K562 (cell line): Measurements from ENCODE around the gene TGFBR2. TPM values are rescaled to one million over a fixed set of nuclear protein-coding genes. Genes with fewer than 3 reads are reported as not detected.
A peak's percentile ranks its signal among the peaks of the same experiment; 100 is the strongest.

Experiments used
- BCL6 ChIP-seq: fragments of 250-450 bp; sonication (Bioruptor Pico); IDR thresholded peaks from 2 replicates; pipeline ENCODE4 v1.4.0; 2020
- CBX8 ChIP-seq: fragments of 200-600 bp; sonication (generic); IDR thresholded peaks from 2 replicates; pipeline ENCODE4 v1.6.1; 2012; ENCODE audit warnings: borderline replicate concordance, mixed run types, low read depth, mild to moderate bottlenecking, moderate library complexity, mixed read lengths, low read length, control low read depth, inconsistent platforms; ENCODE audit not compliant: poor library complexity, severe bottlenecking; ENCODE audit errors: extremely low read depth
- DNMT1 ChIP-seq: fragments of 450-650 bp; IDR thresholded peaks from 2 replicates; pipeline ENCODE4 v1.6.1; 2016; ENCODE audit warnings: antibody characterized with exemption, mild to moderate bottlenecking
- FIP1L1 ChIP-seq: fragments of 200-400 bp; formaldehyde crosslinking; IDR thresholded peaks from 2 replicates; pipeline ENCODE4 v1.6.1; 2018; ENCODE audit warnings: mild to moderate bottlenecking, low read depth, low read length; ENCODE audit not compliant: poor library complexity, severe bottlenecking
- HNRNPK ChIP-seq: fragments of 200-400 bp; formaldehyde crosslinking; IDR thresholded peaks from one replicate; pipeline ENCODE4 v1.6.1; 2018; ENCODE audit warnings: mild to moderate bottlenecking, low read depth, low read length; ENCODE audit not compliant: poor library complexity, severe bottlenecking
- HNRNPL ChIP-seq: fragments of 200-400 bp; formaldehyde crosslinking; IDR thresholded peaks from 2 replicates; pipeline ENCODE4 v1.6.1; 2017; ENCODE audit warnings: low read depth, mild to moderate bottlenecking, low read length
- MTA1 ChIP-seq: fragments of 450-650 bp; IDR thresholded peaks from 2 replicates; pipeline ENCODE4 v1.6.1; 2017; ENCODE audit warnings: borderline replicate concordance
- NR2F6 ChIP-seq: fragments of 450-650 bp; formaldehyde crosslinking; IDR thresholded peaks from 2 replicates; pipeline ENCODE4 v1.4.0; 2020; ENCODE audit warnings: mild to moderate bottlenecking
- PURB ChIP-seq: sonication (generic); formaldehyde crosslinking; IDR thresholded peaks from 2 replicates; pipeline ENCODE4 v1.9.0; 2021; ENCODE audit warnings: low read depth, mild to moderate bottlenecking, missing genetic modification reagents
- SPI1 ChIP-seq: IDR thresholded peaks from 2 replicates; pipeline ENCODE4 v1.6.1; 2011; ENCODE audit warnings: low read depth, low read length, control low read depth, borderline replicate concordance
- TAF9B ChIP-seq: fragments of 450-650 bp; IDR thresholded peaks from 2 replicates; pipeline ENCODE4 v1.6.1; 2018; ENCODE audit warnings: mild to moderate bottlenecking; ENCODE audit not compliant: partially characterized antibody
- ZZZ3 ChIP-seq: fragments of 450-650 bp; IDR thresholded peaks from 2 replicates; pipeline ENCODE4 v1.6.1; 2016; ENCODE audit warnings: antibody characterized with exemption, mild to moderate bottlenecking, moderate library complexity
- polyA plus RNA-seq, 8 experiments: library from polyadenylated mRNA; depleted of rRNA in 4 of 8; stranded (reverse) in 5 of 8; unstranded in 3 of 8; fragments of >200 nt; fragmentation: Nextera tagmentation in 2 of 8; fragmentation: Illumina TruSeq in 1 of 8; extraction: Ambion mirVana in 2 of 8; extraction: Trizol in 1 of 8; gene quantifications; 2 replicates each; pipeline versions ENCODE4 v1.2.1 to v1.2.3, GENCODE V29; 2011 to 2014; ENCODE audit warnings: inconsistent platforms in 1 of 8, missing spikeins in 1 of 8
- total RNA-seq, 7 experiments: library from RNA; depleted of rRNA in 6 of 7; stranded (reverse); fragments of >200 nt in 6 of 7; fragmentation: Illumina TruSeq in 2 of 7; extraction: Trizol in 2 of 7; gene quantifications; 2 replicates each; pipeline versions ENCODE4 v1.2.1 to v1.2.3, GENCODE V29; 2011 to 2021; ENCODE audit warnings: low replicate concordance in 1 of 7
- TF ChIP-seq, protein P1 (sequence below): fragments of 250-450 bp; sonication (Bioruptor Pico); IDR thresholded peaks from 2 replicates; pipeline ENCODE4 v1.5.1; 2021; ENCODE audit warnings: mild to moderate bottlenecking

Gene TGFBR2
- total and polyA plus RNA-seq, 9 of the 15 experiments (the other 6 are each of a cell fraction or from before 2014, with no cell fraction given) = 0.11 to 0.84 (median 0.24) TPM

DNA sequence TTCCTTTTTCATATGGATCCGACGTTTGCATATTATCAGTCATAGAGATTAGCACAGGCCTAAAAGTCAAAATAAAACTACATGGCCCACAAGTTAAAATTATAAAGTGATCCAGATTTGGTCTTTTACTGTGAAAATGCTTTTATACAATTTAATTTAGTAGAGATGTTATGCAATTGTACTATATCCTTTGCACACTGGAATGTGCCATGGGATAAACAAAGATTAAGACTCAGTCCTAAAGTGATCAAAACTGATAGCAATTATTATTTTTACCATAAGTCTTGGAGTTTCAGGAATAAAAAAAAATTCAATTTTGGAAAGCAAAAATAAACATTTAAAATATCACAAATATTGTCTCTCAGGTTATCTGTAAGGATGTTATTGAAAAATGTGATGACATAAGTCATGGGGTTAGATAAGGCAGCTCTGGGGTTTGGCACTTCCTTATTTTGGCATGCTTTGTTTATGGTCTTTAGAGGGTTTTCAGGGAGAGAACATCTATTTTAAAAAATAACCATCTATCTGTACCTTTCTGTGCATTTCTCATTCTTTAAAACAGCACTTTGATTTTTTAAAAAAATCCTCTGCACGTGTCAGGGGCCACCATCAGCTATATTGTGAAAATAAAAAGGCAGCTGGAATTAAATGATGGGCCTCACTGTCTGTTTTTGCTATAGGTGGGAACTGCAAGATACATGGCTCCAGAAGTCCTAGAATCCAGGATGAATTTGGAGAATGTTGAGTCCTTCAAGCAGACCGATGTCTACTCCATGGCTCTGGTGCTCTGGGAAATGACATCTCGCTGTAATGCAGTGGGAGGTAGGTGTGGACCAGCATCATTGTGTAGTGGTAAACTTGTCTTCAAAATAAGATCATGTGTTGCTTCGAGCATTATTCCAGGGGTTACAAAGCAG lies 67.3 kb downstream of the TGFBR2 start (continued):
- TF ChIP-seq, protein P1, sequence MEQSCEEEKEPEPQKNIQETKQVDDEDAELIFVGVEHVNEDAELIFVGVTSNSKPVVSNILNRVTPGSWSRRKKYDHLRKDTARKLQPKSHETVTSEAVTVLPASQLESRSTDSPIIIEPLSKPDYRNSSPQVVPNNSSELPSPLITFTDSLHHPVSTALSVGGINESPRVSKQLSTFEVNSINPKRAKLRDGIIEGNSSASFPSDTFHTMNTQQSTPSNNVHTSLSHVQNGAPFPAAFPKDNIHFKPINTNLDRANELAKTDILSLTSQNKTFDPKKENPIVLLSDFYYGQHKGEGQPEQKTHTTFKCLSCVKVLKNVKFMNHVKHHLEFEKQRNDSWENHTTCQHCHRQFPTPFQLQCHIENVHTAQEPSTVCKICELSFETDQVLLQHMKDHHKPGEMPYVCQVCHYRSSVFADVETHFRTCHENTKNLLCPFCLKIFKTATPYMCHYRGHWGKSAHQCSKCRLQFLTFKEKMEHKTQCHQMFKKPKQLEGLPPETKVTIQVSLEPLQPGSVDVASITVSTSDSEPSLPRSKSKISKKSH (CRISPR knock-in tag) = no peak
- TF ChIP-seq HNRNPK = no peak
- no peak for TF ChIP-seq MTA1
- TF ChIP-seq FIP1L1 = no peak
- TF ChIP-seq BCL6 (CRISPR knock-in tag) = peak; percentile 24; the same call in 1 of the 2 replicates
- TF ChIP-seq HNRNPL = no peak
- no peak for TF ChIP-seq TAF9B
- no peak for TF ChIP-seq DNMT1
- TF ChIP-seq ZZZ3 = no peak
- peak; percentile 60; the same call in 1 of the 2 replicates for TF ChIP-seq SPI1
- TF ChIP-seq NR2F6 (CRISPR knock-in tag) = no peak
- TF ChIP-seq PURB = no peak
- TF ChIP-seq CBX8 = no peak
